KG1 (cell line): Measurements from ENCODE around the gene PRSS1.
"Not testable (repeated sequence)": the region's sequence is repeated elsewhere in the genome, so short reads cannot be mapped to it uniquely, and the experiment has no call there.

Experiments
- DNase-seq: peaks from one replicate; lab custom pipeline; 2025; lab: John Stamatoyannopoulos, UW

PRSS1 gene

DNA sequence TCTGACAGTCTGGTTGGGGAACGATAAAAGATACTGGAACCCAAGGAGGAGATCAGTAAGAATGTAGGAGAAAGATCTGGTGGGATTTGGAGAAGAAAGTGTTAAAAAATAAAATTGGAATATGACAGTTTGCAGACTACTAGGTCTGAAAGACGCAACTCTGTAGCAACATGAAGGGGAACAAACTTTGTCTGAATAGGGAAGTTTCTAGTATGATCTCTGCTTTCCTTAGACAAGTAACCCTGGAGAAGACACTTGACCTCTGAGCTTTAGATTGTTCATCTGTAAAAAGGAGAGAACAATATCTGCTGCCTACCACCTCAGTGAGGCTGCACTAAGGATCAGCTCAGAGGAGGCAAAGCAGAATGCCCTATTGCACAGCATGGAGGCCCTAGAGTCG is 3.0 kb upstream of the PRSS1 start:
- no peak for DNase-seq

DNA sequence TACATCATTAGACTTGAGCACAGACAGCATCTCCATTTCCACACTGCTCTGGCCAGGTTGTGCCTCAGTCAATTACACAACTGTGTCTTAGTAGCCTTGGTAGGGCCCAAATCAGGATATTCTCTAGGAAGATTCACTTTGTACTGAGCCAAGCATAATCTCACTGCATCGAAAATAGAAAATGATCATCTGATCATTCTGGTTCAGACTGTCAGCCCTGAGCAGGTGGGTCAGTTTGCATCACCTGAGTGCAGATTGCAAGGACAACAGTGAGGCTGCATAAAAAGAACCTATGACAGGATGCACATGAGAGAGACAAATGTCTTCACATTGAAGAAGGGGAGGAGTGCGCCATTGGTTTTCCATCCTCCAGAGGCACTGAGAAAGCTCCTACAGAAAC is 862 bp upstream of the PRSS1 start:
- not testable (repeated sequence) for DNase-seq

DNA sequence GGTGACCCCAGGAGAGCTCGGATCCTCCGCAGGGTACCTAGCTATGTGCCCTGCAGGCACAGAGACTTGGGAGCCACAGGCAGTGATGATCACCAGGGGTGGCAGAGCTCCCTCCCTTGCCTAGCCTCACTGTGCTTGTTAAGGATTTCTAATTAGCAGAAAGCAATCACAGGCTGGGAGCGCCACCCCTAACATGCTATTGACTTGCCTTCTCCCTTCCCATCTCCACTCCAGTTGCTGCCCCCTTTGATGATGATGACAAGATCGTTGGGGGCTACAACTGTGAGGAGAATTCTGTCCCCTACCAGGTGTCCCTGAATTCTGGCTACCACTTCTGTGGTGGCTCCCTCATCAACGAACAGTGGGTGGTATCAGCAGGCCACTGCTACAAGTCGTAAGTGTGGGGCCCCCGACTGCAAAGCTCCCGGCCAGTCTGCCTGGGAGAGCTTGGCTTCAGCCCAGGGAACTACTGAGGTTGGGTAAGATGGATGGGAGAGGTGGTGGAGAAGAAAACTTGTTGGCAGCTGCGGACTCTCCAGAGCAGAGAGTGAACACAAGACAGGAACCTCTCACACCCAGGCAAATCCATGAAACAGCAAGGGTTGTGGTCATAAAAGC is 1.2 kb downstream of the PRSS1 start:
- no peak for DNase-seq

DNA sequence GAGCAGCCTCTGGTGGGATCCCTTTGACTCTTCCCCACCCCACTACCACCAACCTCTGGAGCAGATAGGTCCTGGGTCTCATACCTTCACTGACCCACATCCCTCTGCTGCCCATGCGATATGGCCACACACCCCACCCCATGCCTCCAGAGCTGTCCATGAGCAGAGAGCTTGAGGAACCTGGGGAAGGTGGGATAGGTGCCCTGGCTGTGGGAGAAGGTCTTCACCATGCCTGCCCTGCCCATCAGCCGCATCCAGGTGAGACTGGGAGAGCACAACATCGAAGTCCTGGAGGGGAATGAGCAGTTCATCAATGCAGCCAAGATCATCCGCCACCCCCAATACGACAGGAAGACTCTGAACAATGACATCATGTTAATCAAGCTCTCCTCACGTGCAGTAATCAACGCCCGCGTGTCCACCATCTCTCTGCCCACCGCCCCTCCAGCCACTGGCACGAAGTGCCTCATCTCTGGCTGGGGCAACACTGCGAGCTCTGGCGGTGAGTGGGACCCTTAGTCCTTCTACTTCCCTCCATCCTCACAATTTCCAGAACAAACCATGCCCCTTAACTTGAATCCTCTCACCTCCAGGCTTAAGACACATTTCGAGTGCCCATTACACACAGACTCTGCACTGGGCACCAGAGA is 2.4 kb downstream of the PRSS1 start:
- not testable (repeated sequence) for DNase-seq

DNA sequence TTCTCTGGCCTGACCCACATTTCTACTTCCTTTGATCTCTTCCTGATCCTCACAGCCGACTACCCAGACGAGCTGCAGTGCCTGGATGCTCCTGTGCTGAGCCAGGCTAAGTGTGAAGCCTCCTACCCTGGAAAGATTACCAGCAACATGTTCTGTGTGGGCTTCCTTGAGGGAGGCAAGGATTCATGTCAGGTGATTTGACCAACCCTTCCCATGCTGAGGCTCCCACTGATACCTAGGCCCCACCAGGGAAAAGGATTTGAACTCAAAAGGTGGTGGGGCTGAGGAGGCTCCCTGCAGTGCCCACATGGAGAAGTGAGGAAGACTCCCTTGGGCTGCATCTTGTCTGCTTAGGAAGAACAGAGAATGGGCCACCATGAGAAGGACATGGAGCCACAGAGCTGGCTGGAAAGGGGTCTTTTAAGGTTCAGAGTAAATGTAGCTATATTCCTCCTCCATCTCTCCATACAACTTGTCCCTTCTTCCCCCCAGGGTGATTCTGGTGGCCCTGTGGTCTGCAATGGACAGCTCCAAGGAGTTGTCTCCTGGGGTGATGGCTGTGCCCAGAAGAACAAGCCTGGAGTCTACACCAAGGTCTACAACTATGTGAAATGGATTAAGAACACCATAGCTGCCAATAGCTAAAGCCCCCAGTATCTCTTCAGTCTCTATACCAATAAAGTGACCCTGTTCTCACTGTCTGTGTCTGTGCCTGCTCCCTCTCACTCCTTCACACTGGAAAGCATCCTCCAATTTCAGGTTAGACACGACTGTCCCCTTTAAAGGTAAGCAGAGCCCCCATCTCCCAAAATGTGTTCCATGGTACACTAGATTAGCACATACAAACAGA is 3.3 kb downstream of the PRSS1 start:
- no peak for DNase-seq

DNA sequence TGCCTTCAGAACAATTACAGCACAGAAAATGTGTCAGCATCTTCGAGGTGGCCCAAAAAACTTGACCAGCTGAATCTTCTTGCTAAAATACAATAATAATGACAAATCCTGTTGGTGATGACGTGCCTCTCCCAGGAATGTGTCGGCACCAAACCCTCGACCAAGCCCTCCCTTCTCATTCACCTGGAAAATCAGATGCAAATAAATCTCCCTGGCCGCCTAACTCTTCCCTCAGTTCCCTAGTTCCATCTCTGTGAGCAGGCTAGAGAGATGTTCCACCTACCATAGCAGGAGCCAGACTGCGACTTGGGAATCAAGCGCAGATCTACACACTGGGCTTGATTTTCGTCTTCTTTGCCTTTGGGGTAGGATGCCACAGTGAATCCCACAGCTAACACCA is 4.1 kb downstream of the PRSS1 start:
- no peak for DNase-seq

DNA sequence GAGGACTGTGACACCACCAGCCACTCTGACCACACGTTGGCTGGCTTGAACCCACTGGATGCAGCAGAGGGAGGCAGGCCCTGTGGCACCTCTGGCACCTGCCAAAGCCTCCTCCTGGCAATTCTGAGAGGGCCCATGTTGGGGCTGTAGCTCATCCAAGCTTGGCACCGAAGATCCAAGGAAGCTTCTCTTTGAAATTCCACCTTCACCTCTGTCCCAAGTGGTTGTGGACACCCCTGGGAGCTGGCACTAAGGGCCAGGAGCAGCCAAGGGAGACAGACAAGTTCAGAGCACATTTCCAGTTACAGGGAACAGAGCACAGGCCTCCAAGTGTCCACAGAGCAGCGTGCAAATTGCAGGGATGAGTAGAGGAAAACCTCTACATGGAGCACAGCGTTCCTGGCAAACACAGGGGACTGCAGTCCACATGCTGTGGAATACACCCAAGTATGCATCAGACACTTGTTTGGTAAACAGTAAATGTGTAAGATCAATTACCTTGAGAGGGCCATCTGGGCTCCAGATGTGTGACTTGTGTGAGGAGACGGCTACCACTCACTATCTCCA is 4.7 kb downstream of the PRSS1 start:
- not testable (repeated sequence) for DNase-seq

DNA sequence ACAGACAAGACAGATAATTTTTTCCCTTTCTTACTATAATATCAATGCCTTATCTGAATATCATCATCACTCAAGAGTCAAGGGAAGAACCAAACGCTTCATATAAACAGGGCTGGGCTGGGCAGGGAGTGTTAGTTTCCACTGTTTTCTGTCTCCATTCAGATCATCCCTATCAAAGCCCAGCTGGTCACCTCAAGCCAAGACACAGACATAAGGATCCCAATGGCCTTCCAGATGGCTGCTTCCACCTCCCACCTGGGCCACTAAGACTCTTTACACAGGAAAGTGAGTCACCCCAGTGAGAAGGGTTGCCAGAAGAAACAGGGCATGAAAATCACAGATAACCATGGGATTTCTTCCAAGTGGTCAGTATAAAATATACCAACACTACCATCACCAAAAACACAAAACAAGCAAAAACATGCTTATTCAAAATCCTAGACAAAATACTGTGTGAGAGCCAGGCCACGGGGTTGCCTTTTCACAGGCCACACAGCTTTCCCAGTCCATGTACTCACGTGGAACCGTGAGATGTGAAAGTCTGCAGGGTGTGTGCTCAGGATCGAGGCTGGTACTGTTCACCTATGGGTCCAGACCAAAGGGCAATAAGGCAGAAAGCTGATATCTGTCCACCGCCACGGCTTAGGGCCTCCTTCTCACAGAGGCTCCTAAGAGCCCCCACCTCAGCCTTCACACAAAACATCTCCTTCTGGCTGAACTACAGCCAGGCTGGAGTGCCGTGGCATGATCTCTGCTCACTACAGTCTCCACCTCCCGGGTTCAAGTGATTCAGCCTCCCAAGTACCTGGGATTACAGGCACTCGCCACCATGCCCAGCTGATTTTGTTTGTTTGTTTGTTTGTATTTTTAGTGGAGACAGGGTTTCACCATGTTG is 5.7 kb downstream of the PRSS1 start:
- no peak for DNase-seq

DNA sequence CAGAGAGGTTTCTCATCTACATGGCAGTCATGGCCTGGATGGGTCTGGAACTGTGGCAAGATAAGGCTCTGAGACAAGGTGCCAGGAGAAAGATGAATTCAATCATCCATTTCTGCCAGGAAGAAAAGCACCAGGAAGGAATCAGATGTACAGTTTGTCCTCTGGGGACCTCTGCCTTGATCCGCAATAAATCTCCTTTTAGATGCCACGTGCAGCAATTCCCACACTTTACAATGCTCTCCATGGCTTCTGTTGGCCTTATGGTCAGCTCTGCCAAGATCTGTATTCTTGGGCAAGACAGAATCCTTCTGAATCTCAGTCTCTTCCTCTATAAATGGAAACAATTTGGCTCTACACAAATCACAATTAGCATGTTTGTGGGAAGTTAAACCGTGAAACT is 9.0 kb downstream of the PRSS1 start:
- not testable (repeated sequence) for DNase-seq

DNA sequence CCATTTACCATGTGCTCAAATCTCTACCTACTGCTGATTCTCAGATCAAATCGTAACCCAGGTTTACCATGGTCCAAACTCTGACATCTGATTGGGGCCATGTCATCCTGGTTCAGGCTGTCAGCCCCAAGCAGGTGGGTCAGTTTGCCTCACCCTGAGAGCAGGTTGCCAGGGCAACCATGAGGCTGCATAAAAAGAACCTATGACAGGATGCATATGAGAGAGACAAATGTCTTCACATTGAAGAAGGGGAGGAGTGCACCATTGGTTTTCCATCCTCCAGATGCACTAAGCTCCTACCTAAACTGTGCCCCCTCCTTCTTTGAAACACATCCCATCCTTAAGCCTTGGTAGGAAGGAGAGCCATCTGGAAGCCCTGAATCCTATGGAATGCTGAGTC is 10.2 kb downstream of the PRSS1 start:
- DNase-seq: no peak

DNA sequence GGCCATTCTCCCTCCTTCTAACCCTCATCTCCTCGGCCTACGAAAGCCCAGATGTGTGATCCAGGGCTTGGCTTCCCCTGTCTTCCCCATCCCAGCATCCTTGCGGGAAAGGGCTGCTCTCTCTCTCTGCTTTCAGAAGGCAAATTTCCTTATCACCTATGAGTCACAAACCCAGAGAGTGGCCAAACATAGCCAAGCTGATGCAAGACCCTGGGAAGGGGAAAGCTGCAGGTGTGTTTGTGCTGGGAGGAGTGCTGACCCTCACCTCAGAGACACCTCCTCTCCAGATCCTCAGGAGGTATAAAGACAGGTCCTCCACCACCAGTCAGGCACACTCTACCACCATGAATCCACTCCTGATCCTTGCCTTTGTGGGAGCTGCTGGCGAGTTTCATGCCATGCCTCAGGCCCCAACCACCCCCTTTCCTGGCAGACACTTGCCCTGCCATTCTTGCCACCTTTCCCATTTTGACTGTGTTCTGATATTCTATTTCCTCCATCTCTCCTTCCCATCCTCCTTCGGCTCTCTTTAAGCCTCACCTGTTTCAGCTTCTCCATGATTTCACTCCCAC is 10.9 kb downstream of the PRSS1 start:
- no peak for DNase-seq

DNA sequence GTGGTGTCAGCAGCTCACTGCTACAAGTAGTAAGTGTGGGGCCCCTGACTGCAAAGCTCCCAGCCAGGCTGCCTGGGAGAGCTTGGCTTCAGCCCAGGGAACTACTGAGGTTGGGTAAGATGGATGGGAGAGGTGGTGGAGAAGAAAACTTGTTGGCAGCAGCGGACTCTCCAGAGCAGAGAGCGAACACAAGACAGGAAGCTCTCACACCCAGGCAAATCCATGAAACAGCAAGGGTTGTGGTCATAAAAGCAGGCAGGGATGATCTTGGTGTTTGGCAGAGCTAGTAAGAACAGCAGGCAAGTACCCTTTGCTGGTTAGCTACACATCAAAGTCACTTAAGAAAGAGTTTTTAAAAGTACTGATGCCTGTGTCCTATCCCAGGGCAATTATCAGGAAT is 12.3 kb downstream of the PRSS1 start:
- DNase-seq: not testable (repeated sequence)

DNA sequence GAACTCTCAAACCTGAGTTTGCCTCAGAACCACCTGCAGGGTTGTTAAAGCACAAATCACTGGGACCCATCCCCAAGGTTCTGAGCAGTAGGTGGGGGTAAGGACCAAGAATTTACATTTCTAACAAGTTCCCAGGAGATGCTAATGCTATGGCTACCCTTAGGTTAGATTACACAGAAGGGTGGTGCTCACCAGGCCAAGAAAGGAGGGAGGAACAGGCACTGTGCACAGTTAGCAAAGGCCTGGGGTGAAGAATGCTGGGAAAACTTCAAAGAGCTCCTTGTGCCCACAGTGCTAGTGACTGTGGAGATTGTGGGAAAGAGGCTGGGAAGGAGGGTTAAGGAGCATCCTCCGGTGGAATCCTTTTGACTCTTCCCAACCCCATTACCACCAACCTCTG is 12.8 kb downstream of the PRSS1 start:
- no peak for DNase-seq

DNA sequence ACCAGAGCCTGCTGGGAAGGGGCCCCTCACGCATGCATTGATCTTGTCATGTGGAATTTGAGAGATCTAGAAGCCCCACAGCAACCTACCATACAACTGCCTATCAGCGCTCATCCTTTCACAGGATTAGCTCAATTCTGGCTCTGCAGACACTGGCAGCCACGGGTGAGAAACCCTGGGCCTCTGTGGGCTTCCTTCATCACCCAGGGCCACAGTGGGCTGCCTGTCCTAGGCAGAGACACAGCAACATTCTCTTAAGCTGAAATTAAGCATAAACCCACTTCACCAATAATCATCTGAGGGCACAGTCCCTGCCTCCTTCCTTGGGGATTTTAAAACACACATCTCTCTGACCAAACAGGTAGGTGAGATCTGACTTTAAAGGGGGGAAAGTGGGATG is 18.2 kb downstream of the PRSS1 start:
- no peak for DNase-seq

DNA sequence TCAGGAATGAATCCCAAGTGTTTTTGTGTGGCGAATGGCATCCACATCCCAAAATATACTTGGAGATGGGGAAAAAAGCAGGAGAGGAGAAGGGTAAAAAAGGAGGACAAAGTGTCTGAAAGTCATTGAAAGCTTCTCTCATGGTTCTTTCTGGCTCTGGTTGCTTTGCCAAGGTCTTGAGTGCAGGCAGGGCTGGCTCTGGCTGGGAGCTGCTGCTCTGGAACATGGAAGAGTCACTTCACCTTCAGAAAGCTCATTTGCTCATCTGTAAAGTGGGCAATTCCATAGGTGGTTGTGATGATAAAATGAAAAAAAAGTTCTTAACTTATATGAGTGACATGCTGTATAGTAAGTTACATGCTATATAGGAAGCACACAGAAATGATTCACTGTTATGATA is 18.6 kb downstream of the PRSS1 start:
- DNase-seq: no peak

DNA sequence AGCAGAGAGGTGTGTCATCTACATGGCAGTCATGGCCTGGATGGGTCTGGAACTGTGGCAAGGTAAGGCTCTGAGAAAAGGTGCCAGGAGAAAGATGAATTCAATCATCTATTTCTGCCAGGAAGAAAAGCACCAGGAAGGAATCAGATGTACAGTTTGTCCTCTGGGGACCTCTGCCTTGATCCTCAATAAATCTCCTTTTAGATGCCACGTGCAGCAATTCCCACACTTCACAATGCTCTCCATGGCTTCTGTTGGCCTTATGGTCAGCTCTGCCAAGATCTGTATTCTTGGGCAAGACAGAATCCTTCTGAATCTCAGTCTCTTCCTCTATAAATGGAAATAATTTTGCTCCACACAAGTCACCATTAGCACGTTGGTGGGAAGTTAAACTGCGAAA is 19.6 kb downstream of the PRSS1 start:
- DNase-seq: not testable (repeated sequence)

DNA sequence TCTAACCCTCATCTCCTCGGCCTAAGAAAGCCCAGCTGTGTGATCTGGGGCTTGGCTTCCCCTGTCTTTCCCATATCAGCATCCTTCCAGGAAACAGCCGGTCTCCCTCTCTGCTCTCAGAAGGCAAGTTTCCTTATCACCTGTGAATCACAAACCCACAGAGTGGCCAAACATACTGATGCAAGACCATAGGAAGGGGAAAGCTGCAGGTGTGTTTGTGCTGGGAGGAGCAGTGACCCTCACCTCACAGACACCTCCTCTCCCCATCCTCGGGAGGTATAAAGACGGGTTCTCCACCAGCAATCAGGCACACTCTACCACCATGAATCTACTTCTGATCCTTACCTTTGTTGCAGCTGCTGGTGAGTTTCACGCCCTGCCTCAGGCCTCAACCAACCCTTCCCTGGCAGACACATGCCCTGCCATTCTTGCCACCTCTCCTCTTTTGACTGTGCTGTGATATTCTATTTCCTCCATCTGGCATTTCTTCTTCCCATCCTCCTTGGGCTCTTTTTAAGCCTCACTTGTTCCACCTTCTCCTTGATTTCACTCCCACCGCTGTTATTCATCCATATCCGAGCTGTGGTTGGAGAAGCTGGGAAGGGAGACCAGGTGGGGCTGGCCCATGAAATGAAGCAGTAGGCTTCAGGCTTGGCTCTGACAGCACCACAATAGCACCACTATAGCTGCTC is 21.5 kb downstream of the PRSS1 start, which contains the start of gene PRSS2:
Gene PRSS2 (plus strand): TSS at position 310 of the 692 bp plus-strand sequence. CDS start 13 bp downstream, at position 323.
- DNase-seq: no peak

DNA sequence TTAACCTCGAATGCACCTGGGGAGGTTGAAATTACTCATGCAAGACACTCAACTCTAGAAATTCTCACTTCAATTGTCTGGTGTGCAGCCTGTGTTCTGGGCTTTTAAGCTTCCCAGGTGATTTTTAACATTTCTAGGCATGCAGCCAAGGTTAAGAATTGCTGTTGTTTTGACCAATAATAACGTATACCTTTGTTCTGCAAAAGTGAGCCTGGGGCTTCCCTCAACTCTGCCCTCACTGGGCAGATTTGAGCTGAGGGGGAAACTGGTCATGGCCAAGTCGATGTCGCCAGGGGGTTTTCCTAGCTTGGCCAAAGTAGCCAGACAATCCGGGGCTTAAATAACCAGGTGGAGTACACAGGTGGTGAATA is 22.1 kb downstream of the PRSS1 start:
- no peak for DNase-seq

DNA sequence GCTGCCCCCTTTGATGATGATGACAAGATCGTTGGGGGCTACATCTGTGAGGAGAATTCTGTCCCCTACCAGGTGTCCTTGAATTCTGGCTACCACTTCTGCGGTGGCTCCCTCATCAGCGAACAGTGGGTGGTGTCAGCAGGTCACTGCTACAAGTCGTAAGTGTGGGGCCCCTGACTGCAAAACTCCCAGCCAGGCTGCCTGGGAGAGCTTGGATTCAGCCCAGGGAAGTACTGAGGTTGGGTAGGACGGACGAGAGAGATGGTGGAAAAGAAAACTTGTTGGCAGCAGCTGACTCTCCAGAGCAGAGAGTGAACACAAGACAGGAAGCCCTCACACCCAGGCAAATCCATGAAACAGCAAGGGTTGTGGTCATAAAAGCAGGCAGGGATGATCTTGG is 22.8 kb downstream of the PRSS1 start:
- DNase-seq: no peak

DNA sequence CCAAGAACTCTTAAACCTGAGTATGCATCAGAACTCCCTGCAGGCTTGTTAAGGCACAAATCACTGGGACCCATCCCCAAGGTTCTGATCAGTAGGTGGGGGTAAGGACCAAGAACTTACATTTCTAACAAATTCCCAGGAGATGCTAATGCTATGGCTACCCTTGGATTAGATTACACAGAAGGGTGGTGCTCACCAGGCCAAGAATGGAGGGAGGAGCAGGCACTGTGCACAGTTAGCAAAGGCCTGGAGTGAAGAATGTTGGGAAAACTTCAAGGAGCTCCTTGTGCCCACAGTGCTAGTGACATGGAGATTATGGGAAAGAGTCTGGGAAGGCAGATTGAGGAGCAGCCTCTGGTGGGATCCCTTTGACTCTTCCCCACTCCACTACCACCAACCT is 23.4 kb downstream of the PRSS1 start:
- DNase-seq: no peak

DNA sequence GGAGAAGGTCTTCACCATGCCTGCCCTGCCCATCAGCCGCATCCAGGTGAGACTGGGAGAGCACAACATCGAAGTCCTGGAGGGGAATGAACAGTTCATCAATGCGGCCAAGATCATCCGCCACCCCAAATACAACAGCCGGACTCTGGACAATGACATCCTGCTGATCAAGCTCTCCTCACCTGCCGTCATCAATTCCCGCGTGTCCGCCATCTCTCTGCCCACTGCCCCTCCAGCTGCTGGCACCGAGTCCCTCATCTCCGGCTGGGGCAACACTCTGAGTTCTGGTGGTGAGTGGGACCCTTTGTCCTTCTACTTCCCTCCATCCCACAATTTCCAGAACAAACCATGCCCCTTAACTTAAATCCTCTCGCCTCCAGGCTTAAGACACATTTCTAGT is 24.0 kb downstream of the PRSS1 start:
- DNase-seq: no peak
